Gastrocnemius medialis (tissue), 4 donors: ENCODE results near the gene MAML1. TPM values are rescaled to one million over a fixed set of nuclear protein-coding genes. Genes with fewer than 3 reads are reported as not detected.

ENCODE experiments used
- ATAC-seq, 2 donors: fragments of 150-250 bp; one replicate each; pipeline ENCODE4 v1.9.1; 2016
- DNase-seq, 2 donors: peaks; one replicate each; pipeline ENCODE4 v3.0.0-alpha.2; 2019
- H3K27ac ChIP-seq, 4 donors: fragments of 200-600 bp; sonication (generic); 1 replicate in 1 of 4; 2 replicates in 3 of 4; pipeline ENCODE4 v1.5.1; 2016 to 2018; ENCODE audit warnings: mild to moderate bottlenecking in 2 of 4, moderate library complexity in 1 of 4
- H3K27me3 ChIP-seq, 3 donors: fragments of 200-600 bp; sonication (generic) in 2 of 3; 1 replicate in 1 of 3; 2 replicates in 2 of 3; pipeline versions ENCODE4 v1.5.1 to v1.6.0; 2016 to 2019; ENCODE audit warnings: mild to moderate bottlenecking in 1 of 3, moderate library complexity in 1 of 3
- H3K36me3 ChIP-seq, 2 donors: fragments of 200-600 bp; sonication (generic) in 1 of 2; one replicate each; pipeline ENCODE4 v1.5.1; 2017 to 2018
- H3K4me1 ChIP-seq, 2 donors: fragments of 200-600 bp; sonication (generic) in 1 of 2; one replicate each; pipeline ENCODE4 v1.5.1; 2016 to 2017; ENCODE audit warnings: mild to moderate bottlenecking in 2 of 2
- H3K4me3 ChIP-seq, 4 donors: fragments of 200-600 bp; sonication (generic) in 3 of 4; 1 replicate in 1 of 4; 2 replicates in 3 of 4; pipeline ENCODE4 v1.5.1; 2016 to 2019; ENCODE audit warnings: mild to moderate bottlenecking in 2 of 4
- H3K9me3 ChIP-seq, 3 donors: fragments of 200-600 bp; sonication (generic) in 2 of 3; 1 replicate in 1 of 3; 2 replicates in 2 of 3; pipeline ENCODE4 v1.5.1; 2016 to 2019
- CTCF ChIP-seq, 5 experiments: fragments of 450-650 bp in 3 of 5; fragments of 200-600 bp in 2 of 5; sonication (generic) in 2 of 5; IDR thresholded peaks in 4 of 5; conservative IDR thresholded peaks in 1 of 5; 1 replicate in 4 of 5; 2 replicates in 1 of 5; pipeline ENCODE4 v1.5.1; 2016 to 2019; ENCODE audit warnings: antibody characterized with exemption in 5 of 5, mild to moderate bottlenecking in 3 of 5, moderate library complexity in 3 of 5
- POLR2A ChIP-seq, 2 donors: fragments of 450-650 bp; IDR thresholded peaks; one replicate each; pipeline ENCODE4 v1.6.1; 2017; ENCODE audit warnings: antibody characterized with exemption in 2 of 2, mild to moderate bottlenecking in 2 of 2, moderate library complexity in 2 of 2
- in situ Hi-C, 4 donors: fragments of 200-750 bp; cut with MboI; loops; one replicate each; pipeline versions ENCODE4 v1.15.0 to v1.8.0; 2017; ENCODE audit warnings: low sequenced_read_pairs in 4 of 4
- intact Hi-C: fragments of 100-400 bp; cut with DNase I; formaldehyde crosslinking; loops from one replicate; pipeline ENCODE4 v1.15.1; 2023; ENCODE audit warnings: low total_unique reads
- total RNA-seq, 4 donors: library from RNA; depleted of rRNA; stranded (reverse); fragments of >200 nt; gene quantifications; one replicate each; pipeline versions ENCODE4 v1.1.0 to v1.2.3, GENCODE V29; 2016

Gene MAML1
- total RNA-seq, 4 donors from 2014 or later, result 14.4 to 16.3 (median 15.1) TPM

GRCh38 chr5:179769271-179769670, 36.6 kb downstream of the MAML1 start:
- Histone ChIP-seq H3K4me1 (peaks cover 11 to 12% of the 10 kb centered on the region in 2 donors), H3K4me3 (no peak overlapping the region), H3K36me3 (peaks cover 0 to 75% of the 10 kb centered on the region in 2 donors), H3K9me3 (no peaks in the 10 kb centered on the region), H3K27ac (no peak overlapping the region), H3K27me3 (no peaks in the 10 kb centered on the region)
- DNase-seq (no peak), ATAC-seq (no peak)
- TF ChIP-seq POLR2A (IDR thresholded peaks at IDR 0.05) (no peak), CTCF (IDR thresholded peaks at IDR 0.05 in 4 of 5, conservative IDR thresholded peaks at IDR 0.05 in 1 of 5) (no peak)
- intact Hi-C loops, result no loop called here
- in situ Hi-C loops, result loop anchor here in 2 of 4 donors (25.0 kb wide), 2 partner anchors 93 to 318 kb away; partner anchors contain the start of gene MRNIP (in 1 of the 2)

GRCh38 chr5:179769796-179770195, 37.2 kb downstream of the MAML1 start:
- H3K27ac ChIP-seq, result no peak overlapping the region
- TF ChIP-seq POLR2A (IDR thresholded peaks at IDR 0.05) (no peak), CTCF (IDR thresholded peaks at IDR 0.05 in 4 of 5, conservative IDR thresholded peaks at IDR 0.05 in 1 of 5) (no peak)
- in situ Hi-C loops, result loop anchor here in 2 of 4 donors (25.0 kb wide), 2 partner anchors 93 to 318 kb away; partner anchors contain the start of gene MRNIP (in 1 of the 2)
- no peaks in the 10 kb centered on the region for H3K9me3 ChIP-seq
- H3K4me1 ChIP-seq, result peaks cover 11 to 12% of the 10 kb centered on the region in 2 donors
- ATAC-seq (no peak), DNase-seq (no peak)
- no peaks in the 10 kb centered on the region for H3K27me3 ChIP-seq
- H3K4me3 ChIP-seq, result no peak overlapping the region
- intact Hi-C loops, result no loop called here
- H3K36me3 ChIP-seq, result peaks cover 0 to 80% of the 10 kb centered on the region in 2 donors

- Histone ChIP-seq H3K4me1 (peaks cover 5 to 6% of the 10 kb centered on the region in 2 donors), H3K27ac (no peak overlapping the region), H3K27me3 (no peaks in the 10 kb centered on the region), H3K9me3 (no peaks in the 10 kb centered on the region), H3K4me3 (no peak overlapping the region), H3K36me3 (peaks cover 0 to 86% of the 10 kb centered on the region in 2 donors)
- intact Hi-C loops, result no loop called here
- ATAC-seq, result no peak
- in situ Hi-C loops, result loop anchor here in 2 of 4 donors (25.0 kb wide), 2 partner anchors 91 to 316 kb away; partner anchors contain the start of gene MRNIP (in 1 of the 2)
- TF ChIP-seq POLR2A (IDR thresholded peaks at IDR 0.05) (no peak), CTCF (IDR thresholded peaks at IDR 0.05 in 4 of 5, conservative IDR thresholded peaks at IDR 0.05 in 1 of 5) (no peak)
- no peak for DNase-seq
Observed at GRCh38 chr5:179771311-179771895, 38.8 kb downstream of the MAML1 start.

- no peaks in the 10 kb centered on the region for H3K9me3 ChIP-seq
- peaks cover 0 to 3% of the 10 kb centered on the region in 2 donors for H3K4me1 ChIP-seq
- peaks cover 0 to 80% of the 10 kb centered on the region in 2 donors for H3K36me3 ChIP-seq
- no peak overlapping the region for H3K27ac ChIP-seq
- ATAC-seq (no peak), DNase-seq (no peak)
- intact Hi-C loops, result no loop called here
- H3K4me3 ChIP-seq, result no peak overlapping the region
- H3K27me3 ChIP-seq, result no peaks in the 10 kb centered on the region
- in situ Hi-C loops, result loop anchor here in 2 of 4 donors (25.0 kb wide), 2 partner anchors 90 to 315 kb away; partner anchors contain the start of gene MRNIP (in 1 of the 2)
- TF ChIP-seq CTCF (IDR thresholded peaks at IDR 0.05 in 4 of 5, conservative IDR thresholded peaks at IDR 0.05 in 1 of 5) (no peak), POLR2A (IDR thresholded peaks at IDR 0.05) (no peak)
Observed at GRCh38 chr5:179772351-179772750, 39.7 kb downstream of the MAML1 start.
